Stimulated activated effector memory CD8-positive, alpha-beta T cell treated with anti-CD3 and anti-CD28 coated beads, Interleukin-12 subunit alpha, Interleukin-12 subunit beta, amount 100 ng/mL, for 72 hours (primary cell): ENCODE results near the gene PTOV1.
A peak's percentile ranks its signal among the peaks of the same experiment; 100 is the strongest.

Source experiments
- ATAC-seq: fragments of 150-1000 bp; cut with Tn5 transposase; 2 replicates; pipeline ENCODE4 v1.10.0; 2021
- DNase-seq, 2 donors: peaks; one replicate each; pipeline ENCODE4 v3.0.0; 2021 to 2022; ENCODE audit warnings: low spot score in 2 of 2
- H3K27ac Mint-ChIP-seq: one replicate; pipeline ENCODE4 v1.8.0; 2022; ENCODE audit warnings: mild to moderate bottlenecking, mixed read lengths
- H3K36me3 Mint-ChIP-seq: one replicate; pipeline ENCODE4 v1.8.0; 2022; ENCODE audit warnings: mild to moderate bottlenecking, mixed read lengths
- H3K4me1 Mint-ChIP-seq: one replicate; pipeline ENCODE4 v1.8.0; 2022; ENCODE audit warnings: mixed read lengths
- H3K4me3 Mint-ChIP-seq: one replicate; pipeline ENCODE4 v1.8.0; 2022; ENCODE audit warnings: mild to moderate bottlenecking, mixed read lengths
- H3K9me3 Mint-ChIP-seq: one replicate; pipeline ENCODE4 v1.8.0; 2022; ENCODE audit warnings: mixed read lengths

Gene PTOV1

DNA sequence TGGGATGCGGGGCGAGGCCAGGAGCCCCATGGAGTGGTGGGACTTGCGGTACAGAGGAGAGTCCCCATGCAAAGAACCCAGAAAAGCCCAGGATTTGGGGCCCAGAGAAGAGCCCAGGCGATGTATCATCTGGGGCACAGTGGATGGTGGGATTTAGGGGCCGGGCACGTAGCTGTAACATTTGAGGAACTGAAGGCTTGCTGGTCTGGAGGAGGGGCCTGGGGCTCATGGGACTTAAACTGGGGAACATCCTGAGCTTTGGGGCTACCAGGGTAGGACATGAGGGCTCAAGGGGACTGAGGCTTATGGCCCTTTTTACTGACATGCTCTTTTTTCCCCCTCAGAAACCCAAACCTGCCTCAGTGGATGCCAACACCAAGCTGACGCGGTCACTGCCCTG is 19.4 kb upstream of the PTOV1 start:
- H3K27ac Mint-ChIP-seq: peak overlapping the region; percentile 37
- H3K4me3 Mint-ChIP-seq: no peak overlapping the region
- DNase-seq: no peak
- H3K36me3 Mint-ChIP-seq: peaks cover 51% of the 10 kb centered on the region
- no peak for ATAC-seq
- H3K9me3 Mint-ChIP-seq: no peaks in the 10 kb centered on the region
- H3K4me1 Mint-ChIP-seq: peaks cover 7% of the 10 kb centered on the region

DNA sequence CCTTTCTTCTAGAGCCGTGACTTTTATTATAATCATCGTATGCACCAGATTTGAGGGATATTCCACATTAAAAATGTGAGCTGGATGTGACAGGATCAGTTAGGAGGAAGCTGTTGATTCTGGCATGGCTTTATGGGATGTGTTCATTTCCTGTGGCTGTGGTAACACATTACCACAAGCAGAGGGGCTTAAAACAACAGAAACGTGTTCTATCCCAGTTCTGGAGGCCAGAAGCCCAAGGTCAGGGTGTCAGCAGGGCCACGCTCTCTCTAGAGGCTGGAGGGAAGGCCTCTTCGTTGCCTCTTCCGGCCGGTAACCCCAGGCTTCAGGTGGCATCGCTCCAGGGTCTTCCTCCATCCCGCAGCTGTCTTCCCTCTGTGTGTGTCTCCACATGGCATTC is 18.4 kb upstream of the PTOV1 start:
- H3K4me3 Mint-ChIP-seq: no peak overlapping the region
- peaks cover 12% of the 10 kb centered on the region for H3K4me1 Mint-ChIP-seq
- H3K36me3 Mint-ChIP-seq: peaks cover 53% of the 10 kb centered on the region
- no peaks in the 10 kb centered on the region for H3K9me3 Mint-ChIP-seq
- no peak for ATAC-seq
- peak overlapping the region; percentile 60 for H3K27ac Mint-ChIP-seq
- no peak for DNase-seq

DNA sequence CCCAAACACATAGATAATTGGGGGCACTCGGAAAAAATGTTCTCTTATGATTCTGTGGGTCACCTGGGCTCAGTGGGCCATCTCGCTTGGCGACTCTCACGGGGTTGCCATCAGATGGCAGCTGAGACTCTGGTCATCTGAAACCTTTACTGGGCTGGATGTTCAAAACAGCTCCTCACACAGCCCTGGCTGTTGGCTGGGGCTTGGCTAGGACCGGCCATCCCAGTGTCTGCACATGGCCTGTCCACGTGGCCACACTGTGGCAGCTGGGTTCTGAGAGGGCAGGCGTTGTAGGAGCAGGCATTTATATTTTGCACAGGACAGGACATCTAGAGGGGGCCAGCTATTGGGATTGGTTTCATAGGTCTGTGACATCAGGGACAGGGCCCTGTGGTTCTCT is 17.4 kb upstream of the PTOV1 start:
- no peak for DNase-seq
- ATAC-seq: no peak
- H3K4me3 Mint-ChIP-seq: no peak overlapping the region
- H3K4me1 Mint-ChIP-seq: peaks cover 14% of the 10 kb centered on the region
- H3K9me3 Mint-ChIP-seq: no peaks in the 10 kb centered on the region
- H3K27ac Mint-ChIP-seq: no peak overlapping the region
- H3K36me3 Mint-ChIP-seq: peaks cover 61% of the 10 kb centered on the region

DNA sequence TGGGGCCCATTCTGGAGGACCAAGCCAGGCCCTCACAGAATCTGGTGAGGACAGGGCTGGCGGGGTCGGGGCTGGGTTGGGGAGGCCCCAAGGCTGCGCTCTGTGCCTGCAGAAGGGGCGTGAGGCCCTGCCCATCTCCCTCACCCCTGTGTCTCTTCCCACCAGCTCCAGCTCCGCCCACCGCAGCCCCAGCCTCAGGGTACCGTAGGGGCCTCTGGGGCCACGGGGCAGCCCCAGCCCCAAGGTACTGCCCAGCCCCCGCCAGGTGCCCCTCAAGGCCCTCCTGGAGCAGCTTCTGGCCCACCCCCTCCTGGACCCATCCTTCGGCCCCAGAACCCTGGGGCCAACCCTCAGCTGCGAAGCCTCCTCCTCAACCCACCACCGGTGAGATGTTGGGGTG is 15.4 kb upstream of the PTOV1 start:
- H3K36me3 Mint-ChIP-seq: peaks cover 77% of the 10 kb centered on the region
- no peak overlapping the region for H3K4me3 Mint-ChIP-seq
- no peak for ATAC-seq
- H3K4me1 Mint-ChIP-seq: peaks cover 14% of the 10 kb centered on the region
- no peak overlapping the region for H3K27ac Mint-ChIP-seq
- no peak for DNase-seq
- H3K9me3 Mint-ChIP-seq: no peaks in the 10 kb centered on the region

DNA sequence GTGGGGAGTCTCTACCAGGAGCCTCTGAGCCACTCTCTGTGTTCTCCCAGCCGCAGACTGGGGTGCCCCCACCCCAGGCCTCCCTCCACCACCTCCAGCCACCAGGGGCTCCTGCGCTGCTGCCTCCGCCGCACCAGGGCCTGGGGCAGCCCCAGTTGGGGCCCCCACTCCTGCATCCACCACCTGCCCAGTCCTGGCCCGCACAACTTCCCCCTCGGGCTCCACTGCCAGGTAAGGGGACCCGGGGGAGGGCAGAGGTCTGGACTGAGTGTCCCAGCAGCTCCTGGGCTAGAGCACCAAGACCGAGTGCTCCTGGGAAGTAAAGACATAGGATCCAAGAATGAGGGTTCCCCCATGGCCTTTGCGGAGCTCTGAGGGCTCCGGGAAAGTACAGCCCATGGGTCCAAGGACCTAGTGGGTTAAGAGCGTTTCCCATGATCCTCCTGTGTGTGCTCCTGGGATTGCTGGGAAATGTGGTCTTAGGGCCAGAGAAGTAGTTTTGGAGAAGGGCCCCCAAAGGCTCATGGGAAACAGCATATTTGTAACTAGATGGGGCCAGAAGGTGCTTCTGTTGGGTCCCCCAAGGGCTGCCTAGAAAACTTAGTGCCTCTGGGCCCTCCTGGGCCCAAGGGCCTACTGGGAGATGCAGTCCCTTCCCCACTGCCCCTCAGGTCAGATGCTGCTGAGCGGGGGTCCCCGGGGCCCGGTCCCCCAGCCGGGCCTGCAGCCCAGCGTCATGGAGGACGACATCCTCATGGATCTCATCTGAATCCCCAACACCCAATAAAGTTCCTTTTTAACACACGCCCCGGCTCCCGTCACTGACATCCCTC is 14.6 kb upstream of the PTOV1 start:
- Mint-ChIP-seq H3K27ac (peak overlapping the region; percentile 71), H3K36me3 (peaks cover 74% of the 10 kb centered on the region), H3K9me3 (no peaks in the 10 kb centered on the region), H3K4me3 (no peak overlapping the region), H3K4me1 (peaks cover 14% of the 10 kb centered on the region)
- no peak for DNase-seq
- ATAC-seq: no peak

DNA sequence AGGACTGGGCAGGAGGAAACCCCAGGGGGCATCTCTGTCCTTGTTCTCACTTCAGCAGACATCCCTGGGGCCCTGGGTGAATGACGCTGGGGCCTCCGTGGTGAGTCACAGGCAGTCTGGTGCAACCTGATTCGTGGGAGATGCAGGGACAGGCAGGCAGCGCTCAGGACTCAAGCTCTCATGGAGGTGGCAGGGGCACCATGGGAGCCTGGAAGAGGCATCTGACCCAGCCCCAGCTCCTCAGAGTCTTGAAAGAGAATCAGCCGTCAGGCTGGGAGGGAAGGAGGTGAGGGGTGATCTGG is 14.0 kb upstream of the PTOV1 start:
- Mint-ChIP-seq H3K36me3 (peaks cover 69% of the 10 kb centered on the region), H3K27ac (peak overlapping the region; percentile 71), H3K9me3 (no peaks in the 10 kb centered on the region), H3K4me1 (peaks cover 14% of the 10 kb centered on the region), H3K4me3 (no peak overlapping the region)
- ATAC-seq (no peak), DNase-seq (no peak)

DNA sequence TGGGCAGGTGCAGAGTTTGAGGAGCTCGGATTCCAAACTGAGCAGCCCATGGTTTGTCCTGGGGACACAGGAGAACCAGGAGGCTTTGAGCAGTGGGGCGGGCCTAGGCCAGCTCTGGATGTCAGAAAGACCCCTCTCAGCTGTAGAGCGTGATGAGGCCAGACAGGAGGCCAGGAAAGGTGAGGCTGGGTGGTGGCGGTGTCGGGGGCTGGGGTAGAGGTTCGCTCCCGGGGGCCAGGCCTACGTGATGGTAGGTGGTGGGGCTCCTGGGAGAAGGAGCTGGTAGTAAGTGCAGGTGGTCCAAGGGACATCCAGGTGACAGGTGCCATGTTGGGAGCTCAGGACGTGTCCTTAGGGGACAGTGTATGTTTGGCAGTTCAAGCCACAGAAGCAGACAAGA is 13.5 kb upstream of the PTOV1 start:
- DNase-seq: no peak
- H3K9me3 Mint-ChIP-seq: no peaks in the 10 kb centered on the region
- no peak for ATAC-seq
- peaks cover 10% of the 10 kb centered on the region for H3K4me1 Mint-ChIP-seq
- no peak overlapping the region for H3K4me3 Mint-ChIP-seq
- peak overlapping the region; percentile 71 for H3K27ac Mint-ChIP-seq
- H3K36me3 Mint-ChIP-seq: peaks cover 65% of the 10 kb centered on the region

DNA sequence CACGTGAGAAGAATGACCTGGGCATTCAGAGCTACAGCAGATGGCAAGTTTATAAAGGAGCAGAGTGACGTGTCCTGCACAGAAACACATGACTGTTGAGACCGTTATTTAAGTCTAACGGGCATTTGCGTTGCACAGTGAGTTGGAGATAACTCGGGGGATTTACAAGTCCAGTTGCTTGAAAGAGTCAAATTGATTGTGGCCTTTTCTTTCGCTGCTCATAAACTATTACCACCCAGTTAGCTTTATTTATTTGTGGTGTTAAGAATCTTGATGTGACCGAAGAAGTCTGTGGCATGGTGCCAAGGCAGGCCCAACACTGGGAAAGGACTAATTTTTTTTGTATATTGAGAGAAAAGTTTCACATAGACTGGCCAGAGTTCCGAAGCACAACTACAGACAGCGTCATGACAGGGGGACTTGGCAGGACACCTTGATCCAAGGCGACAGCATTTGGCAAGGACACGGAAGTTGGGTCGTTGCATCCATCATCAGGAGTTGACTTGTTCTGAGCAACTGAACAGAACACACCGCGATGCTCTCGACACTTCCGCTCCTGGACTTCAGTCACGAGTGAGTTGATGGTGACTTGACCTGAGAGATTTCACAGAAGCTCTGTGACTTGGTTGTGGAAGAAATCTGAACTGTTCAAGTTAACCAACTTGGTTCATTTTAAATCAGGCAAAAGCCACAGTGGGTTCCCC is 11.9 kb upstream of the PTOV1 start:
- DNase-seq: no peak
- Mint-ChIP-seq H3K9me3 (no peaks in the 10 kb centered on the region), H3K27ac (no peak overlapping the region), H3K4me1 (peaks cover 9% of the 10 kb centered on the region), H3K36me3 (peaks cover 55% of the 10 kb centered on the region), H3K4me3 (no peak overlapping the region)
- no peak for ATAC-seq

DNA sequence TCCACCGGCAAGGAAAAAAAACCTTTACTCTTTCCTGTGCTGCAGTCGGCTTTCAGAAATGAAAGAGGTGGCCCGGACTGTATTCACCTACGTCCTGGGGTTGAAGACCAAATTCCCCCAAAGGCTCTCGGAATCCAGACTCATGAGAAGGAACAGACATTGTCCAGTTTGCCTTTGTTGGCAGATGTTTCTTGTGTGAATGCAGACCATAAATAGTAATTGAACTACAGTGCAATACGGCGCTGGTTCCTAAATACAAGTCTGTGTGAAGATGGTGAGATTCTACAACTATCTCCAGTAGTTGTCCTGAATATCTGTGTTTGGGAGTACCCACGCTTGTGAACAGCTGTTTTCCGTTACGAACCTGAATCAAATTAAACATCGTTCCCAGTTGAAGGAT is 11.2 kb upstream of the PTOV1 start:
- H3K9me3 Mint-ChIP-seq: no peaks in the 10 kb centered on the region
- ATAC-seq (no peak), DNase-seq (no peak)
- no peak overlapping the region for H3K4me3 Mint-ChIP-seq
- H3K4me1 Mint-ChIP-seq: peaks cover 9% of the 10 kb centered on the region
- no peak overlapping the region for H3K27ac Mint-ChIP-seq
- peaks cover 49% of the 10 kb centered on the region for H3K36me3 Mint-ChIP-seq

DNA sequence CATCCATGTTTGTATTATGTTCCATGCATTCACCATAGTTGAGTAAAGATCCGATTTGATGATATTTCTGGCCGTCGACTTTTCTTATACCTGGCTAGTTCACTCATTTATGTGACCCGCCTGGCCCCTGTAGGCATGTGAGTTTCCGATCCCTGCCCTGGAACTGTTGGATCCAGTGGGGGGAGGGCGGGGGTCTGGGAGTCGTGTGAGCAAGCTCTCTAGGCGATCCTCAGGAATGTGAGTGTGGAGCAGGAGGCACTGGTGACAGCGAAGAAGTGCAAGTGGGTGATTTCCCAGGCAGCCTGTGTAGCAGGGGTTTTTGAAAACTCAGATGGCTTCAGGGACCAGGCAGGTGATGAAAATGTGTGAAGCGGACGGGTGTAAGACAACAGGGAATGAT is 10.6 kb upstream of the PTOV1 start:
- H3K4me3 Mint-ChIP-seq: no peak overlapping the region
- H3K36me3 Mint-ChIP-seq: peaks cover 42% of the 10 kb centered on the region
- ATAC-seq (no peak), DNase-seq (no peak)
- peaks cover 9% of the 10 kb centered on the region for H3K4me1 Mint-ChIP-seq
- no peak overlapping the region for H3K27ac Mint-ChIP-seq
- no peaks in the 10 kb centered on the region for H3K9me3 Mint-ChIP-seq

DNA sequence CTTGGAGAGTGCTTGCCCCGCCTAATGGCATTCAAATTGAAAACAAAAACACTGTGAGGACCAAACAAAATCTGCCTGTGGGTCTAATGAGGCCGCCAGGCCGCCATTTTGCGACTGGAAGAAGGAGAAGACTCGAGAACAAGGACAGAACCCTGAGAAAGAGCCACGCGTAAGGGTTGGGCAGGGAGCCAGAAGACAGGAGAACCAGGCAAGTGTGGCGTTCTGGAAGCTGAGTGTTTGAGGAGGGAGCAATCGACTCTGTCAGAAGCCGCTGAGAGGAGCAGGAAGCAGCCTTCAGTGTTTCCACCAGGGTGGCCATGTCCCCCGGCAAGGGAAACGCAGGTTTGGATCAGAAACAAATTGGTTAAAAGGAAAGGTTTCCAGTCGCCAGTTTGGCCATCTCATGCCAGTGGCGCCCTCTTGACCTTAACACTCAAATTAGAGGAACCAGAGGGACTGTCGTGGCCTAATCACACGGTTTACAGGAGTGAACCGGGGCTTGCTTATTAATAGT is 10.2 kb upstream of the PTOV1 start:
- Mint-ChIP-seq H3K4me3 (no peak overlapping the region), H3K36me3 (peaks cover 42% of the 10 kb centered on the region), H3K9me3 (no peaks in the 10 kb centered on the region), H3K4me1 (peaks cover 9% of the 10 kb centered on the region), H3K27ac (no peak overlapping the region)
- DNase-seq (no peak), ATAC-seq (no peak)

DNA sequence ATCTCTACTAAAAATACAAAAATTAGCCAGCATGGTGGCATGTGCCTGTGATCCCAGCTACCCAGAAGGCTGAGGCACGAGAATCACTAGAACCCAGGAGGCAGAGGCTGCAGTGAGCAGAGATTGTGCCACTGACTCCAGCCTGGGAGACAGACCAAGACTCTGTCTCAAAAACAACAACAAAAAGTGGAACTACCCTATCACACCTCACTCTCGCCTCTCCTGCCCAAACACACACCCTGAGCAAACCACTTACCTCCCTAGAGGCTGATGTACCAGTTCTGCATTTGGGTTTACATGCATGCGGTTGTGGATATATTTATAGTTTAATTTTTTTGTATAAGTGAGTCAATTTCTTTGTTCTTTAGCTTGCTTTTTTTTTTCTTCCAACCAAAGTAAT is 7.7 kb upstream of the PTOV1 start:
- H3K4me3 Mint-ChIP-seq: no peak overlapping the region

DNA sequence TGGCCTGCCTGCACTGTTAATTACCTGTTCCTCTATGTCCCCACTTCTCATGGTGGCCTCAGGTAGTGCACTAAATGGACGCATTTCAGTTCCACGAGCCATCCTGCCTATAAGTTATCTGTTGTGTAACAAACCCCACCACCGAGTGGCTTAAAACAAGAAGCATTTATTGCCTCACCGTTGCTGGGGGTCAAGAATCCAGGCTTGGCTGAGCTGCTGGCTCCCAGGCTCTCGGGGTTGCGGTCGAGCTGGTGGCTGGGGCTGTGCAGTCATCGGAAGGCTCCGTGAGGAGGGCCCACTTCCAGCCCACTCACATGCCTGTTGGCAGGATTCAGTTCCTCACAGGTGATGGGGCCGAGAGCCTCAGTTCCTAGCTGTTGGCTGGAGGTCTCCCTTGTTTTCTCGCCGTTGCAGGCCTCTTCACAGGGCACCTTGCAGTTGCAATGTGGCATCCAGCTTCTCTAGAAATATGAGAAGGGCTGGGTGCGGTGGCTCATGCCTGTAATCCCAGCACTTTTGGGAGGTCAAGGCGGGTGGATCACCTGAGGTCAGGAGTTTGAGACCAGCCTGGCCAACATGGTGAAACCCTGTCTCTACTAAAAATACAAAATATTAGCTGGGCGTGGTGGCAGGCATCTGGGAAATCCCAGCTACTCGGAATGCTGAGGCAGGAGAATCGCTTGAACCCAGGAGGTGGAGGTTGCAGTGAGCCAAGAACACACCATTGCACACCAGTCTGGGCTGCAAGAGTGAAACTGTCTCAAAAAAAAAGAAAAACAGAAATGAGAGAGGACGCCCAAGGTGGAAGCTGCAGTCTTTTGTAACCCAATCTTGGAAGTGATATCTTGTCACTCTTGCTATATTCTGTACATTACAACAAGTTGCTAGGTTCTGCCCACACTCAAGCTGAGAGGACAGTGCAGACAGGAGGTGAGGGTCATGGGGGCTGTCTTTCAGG is 6.5 kb upstream of the PTOV1 start:
- H3K9me3 Mint-ChIP-seq: peaks cover 3% of the 10 kb centered on the region
- peaks cover 15% of the 10 kb centered on the region for H3K4me1 Mint-ChIP-seq
- DNase-seq (no peak), ATAC-seq (no peak)
- peaks cover 10% of the 10 kb centered on the region for H3K36me3 Mint-ChIP-seq
- H3K4me3 Mint-ChIP-seq: no peak overlapping the region
- H3K27ac Mint-ChIP-seq: no peak overlapping the region

More for the DNA sequence above, 7.7 kb upstream of the PTOV1 start:
- Mint-ChIP-seq H3K9me3 (no peaks in the 10 kb centered on the region), H3K36me3 (peaks cover 22% of the 10 kb centered on the region), H3K4me1 (peaks cover 5% of the 10 kb centered on the region), H3K27ac (no peak overlapping the region)
- no peak for ATAC-seq
- no peak for DNase-seq

DNA sequence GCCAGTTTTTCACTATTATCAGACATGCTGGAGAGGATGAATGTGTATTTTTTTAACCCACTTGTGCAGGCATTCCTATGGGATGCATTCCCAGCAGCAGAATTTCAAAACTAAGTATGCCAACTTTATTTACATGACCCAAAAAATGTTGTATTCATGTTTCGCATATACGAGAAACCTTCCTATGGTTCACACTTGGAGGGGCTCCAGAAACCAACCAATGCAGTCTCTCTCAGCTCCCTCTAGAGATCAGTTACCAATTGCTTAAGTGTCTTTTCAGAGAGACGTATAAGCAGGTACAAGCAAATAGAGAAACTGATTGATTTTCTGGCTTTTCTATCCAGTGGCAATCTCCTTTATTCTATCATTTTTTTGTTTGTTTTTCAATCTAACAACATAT is 5.5 kb upstream of the PTOV1 start:
- DNase-seq: no peak
- Mint-ChIP-seq H3K4me1 (peaks cover 25% of the 10 kb centered on the region), H3K9me3 (peaks cover 3% of the 10 kb centered on the region), H3K4me3 (no peak overlapping the region), H3K36me3 (peaks cover 4% of the 10 kb centered on the region), H3K27ac (no peak overlapping the region)
- ATAC-seq: no peak

DNA sequence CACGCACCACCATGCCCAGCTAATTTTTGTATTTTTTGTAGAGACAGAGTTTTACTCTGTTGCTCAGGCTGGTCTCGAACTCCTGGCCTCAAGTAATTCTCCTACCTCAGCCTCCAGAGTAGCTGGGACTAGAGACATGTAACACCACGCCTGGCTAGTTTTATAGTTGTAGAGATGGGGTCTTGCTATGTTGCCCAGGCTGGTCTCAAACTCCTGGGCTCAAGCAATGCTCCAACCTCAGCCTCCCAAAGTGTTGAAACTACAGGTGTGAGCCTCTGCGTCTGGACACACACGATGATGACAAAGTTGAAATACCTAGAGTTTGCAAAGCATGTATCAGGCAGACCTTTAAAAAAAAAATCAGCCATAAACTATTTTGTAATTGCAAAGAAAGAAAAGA is 4.6 kb upstream of the PTOV1 start:
- H3K27ac Mint-ChIP-seq: no peak overlapping the region
- H3K4me3 Mint-ChIP-seq: no peak overlapping the region
- DNase-seq (no peak), ATAC-seq (no peak)
- peaks cover 3% of the 10 kb centered on the region for H3K9me3 Mint-ChIP-seq
- peaks cover 25% of the 10 kb centered on the region for H3K4me1 Mint-ChIP-seq
- H3K36me3 Mint-ChIP-seq: no peaks in the 10 kb centered on the region
